KMS-11 (cell line): Measurements from ENCODE around the gene ISOC2.

Experiments used
- H2AFZ ChIP-seq: fragments of 200-600 bp; sonication (generic); 2 replicates; pipeline ENCODE4 v1.6.1; 2016; ENCODE audit warnings: antibody characterized with exemption, mixed run types, low read depth
- H3K27ac ChIP-seq: fragments of 200-600 bp; sonication (generic); 2 replicates; pipeline ENCODE4 v1.6.1; 2016; ENCODE audit warnings: mild to moderate bottlenecking, mixed run types
- H3K27me3 ChIP-seq: fragments of 200-600 bp; sonication (generic); 2 replicates; pipeline ENCODE4 v1.6.1; 2017; ENCODE audit warnings: mild to moderate bottlenecking, low read depth, mixed run types, moderate library complexity; ENCODE audit not compliant: insufficient read depth
- H3K36me3 ChIP-seq: fragments of 200-600 bp; sonication (generic); 2 replicates; pipeline ENCODE4 v1.6.1; 2017; ENCODE audit warnings: mild to moderate bottlenecking, mixed run types; ENCODE audit not compliant: insufficient read depth
- H3K4me1 ChIP-seq: fragments of 200-600 bp; sonication (generic); 2 replicates; pipeline ENCODE4 v1.6.1; 2016; ENCODE audit warnings: mild to moderate bottlenecking, low read depth, mixed run types; ENCODE audit not compliant: poor library complexity, severe bottlenecking
- H3K4me2 ChIP-seq: fragments of 200-600 bp; sonication (generic); 2 replicates; pipeline ENCODE4 v1.7.0; 2016; ENCODE audit warnings: mild to moderate bottlenecking, mixed run types
- H3K4me3 ChIP-seq: fragments of 200-600 bp; sonication (generic); IDR thresholded peaks from 2 replicates; pipeline ENCODE4 v1.6.1; 2017; ENCODE audit warnings: low read depth, low read length, mixed read lengths; ENCODE audit not compliant: insufficient read depth
- H3K79me2 ChIP-seq: fragments of 200-600 bp; sonication (generic); 2 replicates; pipeline ENCODE4 v1.6.1; 2016; ENCODE audit warnings: low read depth, mixed run types; ENCODE audit not compliant: insufficient read depth
- H3K9ac ChIP-seq: fragments of 200-600 bp; sonication (generic); 2 replicates; pipeline ENCODE4 v1.6.1; 2016; ENCODE audit warnings: mild to moderate bottlenecking, mixed run types
- H4K20me1 ChIP-seq: fragments of 200-600 bp; sonication (generic); 2 replicates; pipeline ENCODE4 v1.6.1; 2016; ENCODE audit warnings: mild to moderate bottlenecking, mixed run types; ENCODE audit not compliant: insufficient read depth
- CTCF ChIP-seq: fragments of 200-600 bp; sonication (generic); conservative IDR thresholded peaks from 2 replicates; pipeline ENCODE4 v1.6.1; 2017; ENCODE audit warnings: low read depth, mild to moderate bottlenecking, antibody characterized with exemption, low read length, moderate library complexity, mixed read lengths

ISOC2 gene

GRCh38 chr19:55474269-55475265 is 13.1 kb upstream of the ISOC2 start:
- H3K27me3 ChIP-seq = peaks cover 8% of the 10 kb centered on the region; the same call in 1 of the 2 replicates
- no peaks in the 10 kb centered on the region for H3K36me3 ChIP-seq
- H3K27ac ChIP-seq = no peak overlapping the region
- H3K79me2 ChIP-seq = peaks cover 10% of the 10 kb centered on the region; the same call in 1 of the 2 replicates
- no peak overlapping the region for H3K9ac ChIP-seq
- peaks cover 17% of the 10 kb centered on the region for H3K4me1 ChIP-seq
- H3K4me3 ChIP-seq = no peak overlapping the region
- no peak for TF ChIP-seq CTCF
- no peaks in the 10 kb centered on the region for H4K20me1 ChIP-seq
- H2AFZ ChIP-seq = no peak overlapping the region
- H3K4me2 ChIP-seq = no peak overlapping the region

- no peak overlapping the region for H3K27ac ChIP-seq
- no peaks in the 10 kb centered on the region for H4K20me1 ChIP-seq
- no peak overlapping the region for H3K9ac ChIP-seq
- TF ChIP-seq CTCF = no peak
- no peak overlapping the region for H2AFZ ChIP-seq
- peaks cover 9% of the 10 kb centered on the region for H3K4me1 ChIP-seq
- no peak overlapping the region for H3K4me2 ChIP-seq
- peaks cover 8% of the 10 kb centered on the region; the same call in 1 of the 2 replicates for H3K27me3 ChIP-seq
- peaks cover 6% of the 10 kb centered on the region; the same call in 1 of the 2 replicates for H3K79me2 ChIP-seq
- H3K36me3 ChIP-seq = no peaks in the 10 kb centered on the region
- H3K4me3 ChIP-seq = no peak overlapping the region
These were observed 12.0 kb upstream of the ISOC2 start for GRCh38 chr19:55473225-55474012.

GRCh38 chr19:55472463-55472862 is 11.0 kb upstream of the ISOC2 start:
- Histone ChIP-seq H3K36me3 (no peaks in the 10 kb centered on the region), H3K9ac (no peak overlapping the region), H2AFZ (no peak overlapping the region), H3K4me3 (no peak overlapping the region), H3K4me1 (peaks cover 9% of the 10 kb centered on the region), H3K27me3 (peaks cover 10% of the 10 kb centered on the region; the same call in 1 of the 2 replicates), H3K79me2 (0 out of 2 replicates have a peak, but pooled peaks cover under 1% of the 10 kb centered on the region), H3K4me2 (no peak overlapping the region), H4K20me1 (no peaks in the 10 kb centered on the region), H3K27ac (no peak overlapping the region)
- no peak for TF ChIP-seq CTCF

GRCh38 chr19:55471266-55471665 is 9.8 kb upstream of the ISOC2 start:
- H3K79me2 ChIP-seq = no peaks in the 10 kb centered on the region
- H3K36me3 ChIP-seq = no peaks in the 10 kb centered on the region
- no peak for TF ChIP-seq CTCF
- H3K4me3 ChIP-seq = no peak overlapping the region
- H3K27me3 ChIP-seq = peaks cover 20% of the 10 kb centered on the region; the same call in 1 of the 2 replicates
- no peak overlapping the region for H3K27ac ChIP-seq
- no peak overlapping the region for H2AFZ ChIP-seq
- no peaks in the 10 kb centered on the region for H4K20me1 ChIP-seq
- H3K4me2 ChIP-seq = no peak overlapping the region
- H3K4me1 ChIP-seq = peaks cover 9% of the 10 kb centered on the region
- no peak overlapping the region for H3K9ac ChIP-seq
